CD4-positive, alpha-beta memory T cell (primary cell): ENCODE data around the gene CABS1. TPM values are rescaled to one million over a fixed set of nuclear protein-coding genes. Genes with fewer than 3 reads are reported as not detected.

ENCODE experiments used
- CTCF ChIA-PET: fragments of 350-600 bp; sonication (Branson Sonifier 250); formaldehyde crosslinking; loops from one replicate; lab custom pipeline; 2021; ENCODE audit warnings: inconsistent platforms; ENCODE audit not compliant: partially characterized antibody; lab: Charles Lee
- POLR2A ChIA-PET: fragments of 350-600 bp; sonication (Branson Sonifier 250); formaldehyde crosslinking; loops from one replicate; lab custom pipeline; 2021; ENCODE audit not compliant: partially characterized antibody; lab: Charles Lee
- DNase-seq, 5 donors: peaks; one replicate each; pipeline versions ENCODE4 v3.0.0 to v3.0.0-alpha.2; 2020 to 2022; ENCODE audit warnings: mixed read lengths in 1 of 5
- H3K27ac ChIP-seq: one replicate; pipeline ENCODE4 v1.7.0; 2013; ENCODE audit warnings: low read depth, low read length
- H3K27me3 ChIP-seq: 2 replicates; pipeline ENCODE4 v1.7.0; 2013; ENCODE audit warnings: mild to moderate bottlenecking, low read length, moderate library complexity; ENCODE audit not compliant: insufficient read depth
- H3K36me3 ChIP-seq: 2 replicates; pipeline ENCODE4 v1.7.0; 2013; ENCODE audit warnings: mild to moderate bottlenecking, low read length, moderate library complexity; ENCODE audit not compliant: insufficient read depth
- H3K4me1 ChIP-seq: 2 replicates; pipeline ENCODE4 v1.7.0; 2013; ENCODE audit warnings: mild to moderate bottlenecking, low read length, moderate library complexity; ENCODE audit not compliant: insufficient read depth
- H3K4me3 ChIP-seq, 2 donors: one replicate each; pipeline ENCODE4 v1.7.0; 2013; ENCODE audit warnings: low read length in 2 of 2, mild to moderate bottlenecking in 1 of 2
- H3K9me3 ChIP-seq, 2 donors: one replicate each; pipeline ENCODE4 v1.7.0; 2013; ENCODE audit warnings: low read length in 2 of 2, control low read depth in 1 of 2; ENCODE audit not compliant: control insufficient read depth in 1 of 2
- H3K27ac Mint-ChIP-seq, 7 donors: one replicate each; pipeline ENCODE4 v1.8.0; 2020 to 2021; ENCODE audit warnings: mixed read lengths in 7 of 7, mild to moderate bottlenecking in 6 of 7, inconsistent platforms in 3 of 7, moderate library complexity in 3 of 7
- H3K27me3 Mint-ChIP-seq, 2 donors: one replicate each; pipeline ENCODE4 v1.8.0; 2020 to 2021; ENCODE audit warnings: mixed read lengths in 2 of 2
- H3K36me3 Mint-ChIP-seq, 2 donors: one replicate each; pipeline ENCODE4 v1.8.0; 2020 to 2021; ENCODE audit warnings: mixed read lengths in 2 of 2, inconsistent platforms in 1 of 2, mild to moderate bottlenecking in 1 of 2
- H3K4me1 Mint-ChIP-seq, 4 donors: one replicate each; pipeline ENCODE4 v1.8.0; 2020 to 2021; ENCODE audit warnings: mixed read lengths in 4 of 4, mild to moderate bottlenecking in 1 of 4
- H3K4me3 Mint-ChIP-seq, 8 donors: one replicate each; pipeline ENCODE4 v1.8.0; 2020 to 2021; ENCODE audit warnings: mixed read lengths in 8 of 8, mild to moderate bottlenecking in 7 of 8, moderate library complexity in 6 of 8, inconsistent platforms in 3 of 8
- H3K9me3 Mint-ChIP-seq, 8 donors: one replicate each; pipeline ENCODE4 v1.8.0; 2020 to 2021; ENCODE audit warnings: mixed read lengths in 8 of 8, mild to moderate bottlenecking in 5 of 8, inconsistent platforms in 3 of 8, moderate library complexity in 1 of 8
- intact Hi-C: fragments of 100-400 bp; cut with micrococcal nuclease; formaldehyde crosslinking; loops from one replicate; pipeline ENCODE4 v1.15.1; 2023
- polyA plus RNA-seq, 2 donors: library from polyadenylated mRNA; unstranded; fragments of 300-500 nt; fragmentation: Illumina TruSeq; gene quantifications; one replicate each; pipeline ENCODE4 v1.2.3, GENCODE V29; 2021
- total RNA-seq, 2 experiments: library from RNA; stranded (reverse); gene quantifications; one replicate each; pipeline ENCODE4 v1.2.3, GENCODE V29; 2021

Gene CABS1
- total and polyA plus RNA-seq, 4 experiments from 2014 or later = not detected

- Mint-ChIP-seq H3K36me3 (no peaks in the 10 kb centered on the region), H3K27ac (no peak overlapping the region), H3K4me3 (no peak overlapping the region), H3K4me1 (no peaks in the 10 kb centered on the region), H3K27me3 (no peaks in the 10 kb centered on the region), H3K9me3 (peaks cover 0 to 9% (median 4%) of the 10 kb centered on the region in 8 donors)
- H3K27me3 ChIP-seq = no peaks in the 10 kb centered on the region
- POLR2A ChIA-PET = no interaction called here
- intact Hi-C loops = no loop called here
- no peaks in the 10 kb centered on the region for H3K4me1 ChIP-seq
- H3K27ac ChIP-seq = no peak overlapping the region
- no peaks in the 10 kb centered on the region for H3K9me3 ChIP-seq
- no peak for DNase-seq
- H3K4me3 ChIP-seq = no peak overlapping the region
- no peaks in the 10 kb centered on the region for H3K36me3 ChIP-seq
- CTCF ChIA-PET = no interaction called here
Measured at GRCh38 chr4:70305601-70306000, 29.2 kb upstream of the CABS1 start.

GRCh38 chr4:70306076-70306475 lies 28.7 kb upstream of the CABS1 start:
- no peaks in the 10 kb centered on the region for H3K36me3 Mint-ChIP-seq
- no peak for DNase-seq
- no peak overlapping the region for H3K4me3 Mint-ChIP-seq
- no peaks in the 10 kb centered on the region for H3K36me3 ChIP-seq
- H3K9me3 Mint-ChIP-seq = peaks cover 0 to 9% (median 4%) of the 10 kb centered on the region in 8 donors
- no peaks in the 10 kb centered on the region for H3K27me3 ChIP-seq
- no peaks in the 10 kb centered on the region for H3K9me3 ChIP-seq
- no peak overlapping the region for H3K27ac Mint-ChIP-seq
- H3K27me3 Mint-ChIP-seq = no peaks in the 10 kb centered on the region
- no peaks in the 10 kb centered on the region for H3K4me1 ChIP-seq
- no peak overlapping the region for H3K27ac ChIP-seq
- ChIA-PET POLR2A (no interaction called here), CTCF (no interaction called here)
- intact Hi-C loops = no loop called here
- H3K4me1 Mint-ChIP-seq = no peaks in the 10 kb centered on the region
- H3K4me3 ChIP-seq = no peak overlapping the region

- Mint-ChIP-seq H3K27ac (no peak overlapping the region), H3K36me3 (no peaks in the 10 kb centered on the region), H3K9me3 (peaks cover 0 to 5% (median 0%) of the 10 kb centered on the region in 8 donors), H3K4me3 (no peak overlapping the region), H3K27me3 (no peaks in the 10 kb centered on the region), H3K4me1 (no peaks in the 10 kb centered on the region)
- Histone ChIP-seq H3K27me3 (no peaks in the 10 kb centered on the region), H3K4me3 (no peak overlapping the region), H3K9me3 (no peaks in the 10 kb centered on the region), H3K27ac (no peak overlapping the region), H3K36me3 (no peaks in the 10 kb centered on the region), H3K4me1 (no peaks in the 10 kb centered on the region)
- DNase-seq = no peak
- intact Hi-C loops = no loop called here
- CTCF ChIA-PET = no interaction called here
- POLR2A ChIA-PET = no interaction called here
Measured at GRCh38 chr4:70313736-70314135, 21.0 kb upstream of the CABS1 start.

GRCh38 chr4:70315928-70316327 lies 18.9 kb upstream of the CABS1 start:
- Histone ChIP-seq H3K4me3 (no peak overlapping the region), H3K27ac (no peak overlapping the region), H3K9me3 (no peaks in the 10 kb centered on the region), H3K27me3 (no peaks in the 10 kb centered on the region), H3K36me3 (no peaks in the 10 kb centered on the region), H3K4me1 (no peaks in the 10 kb centered on the region)
- CTCF ChIA-PET = no interaction called here
- Mint-ChIP-seq H3K27ac (no peak overlapping the region), H3K4me3 (no peak overlapping the region), H3K4me1 (no peaks in the 10 kb centered on the region), H3K36me3 (no peaks in the 10 kb centered on the region), H3K9me3 (peaks cover 0 to 2% (median 0%) of the 10 kb centered on the region in 8 donors), H3K27me3 (no peaks in the 10 kb centered on the region)
- intact Hi-C loops = no loop called here
- POLR2A ChIA-PET = no interaction called here
- no peak for DNase-seq

- H3K36me3 ChIP-seq = no peaks in the 10 kb centered on the region
- ChIA-PET POLR2A (no interaction called here), CTCF (no interaction called here)
- Mint-ChIP-seq H3K36me3 (no peaks in the 10 kb centered on the region), H3K4me3 (no peak overlapping the region), H3K27ac (no peak overlapping the region), H3K27me3 (no peaks in the 10 kb centered on the region), H3K9me3 (peaks cover 0 to 4% (median 2%) of the 10 kb centered on the region in 8 donors), H3K4me1 (no peaks in the 10 kb centered on the region)
- no peaks in the 10 kb centered on the region for H3K27me3 ChIP-seq
- H3K27ac ChIP-seq = no peak overlapping the region
- intact Hi-C loops = no loop called here
- no peak overlapping the region for H3K4me3 ChIP-seq
- no peaks in the 10 kb centered on the region for H3K9me3 ChIP-seq
- no peaks in the 10 kb centered on the region for H3K4me1 ChIP-seq
- DNase-seq = no peak
Measured at GRCh38 chr4:70326052-70326451, 8.7 kb upstream of the CABS1 start.

GRCh38 chr4:70336043-70336442 lies 1.3 kb downstream of the CABS1 start:
- Mint-ChIP-seq H3K27me3 (no peaks in the 10 kb centered on the region), H3K27ac (no peak overlapping the region), H3K9me3 (peaks cover 0 to 2% (median 0%) of the 10 kb centered on the region in 8 donors), H3K4me3 (no peak overlapping the region), H3K4me1 (no peaks in the 10 kb centered on the region), H3K36me3 (no peaks in the 10 kb centered on the region)
- Histone ChIP-seq H3K4me1 (no peaks in the 10 kb centered on the region), H3K27ac (no peak overlapping the region), H3K27me3 (no peaks in the 10 kb centered on the region), H3K36me3 (no peaks in the 10 kb centered on the region), H3K4me3 (no peak overlapping the region), H3K9me3 (no peaks in the 10 kb centered on the region)
- DNase-seq = no peak
- ChIA-PET POLR2A (no interaction called here), CTCF (no interaction called here)
- intact Hi-C loops = no loop called here

- Mint-ChIP-seq H3K9me3 (peaks cover 0 to 5% (median 0%) of the 10 kb centered on the region in 8 donors), H3K4me3 (no peak overlapping the region), H3K27ac (no peak overlapping the region), H3K36me3 (no peaks in the 10 kb centered on the region), H3K4me1 (no peaks in the 10 kb centered on the region), H3K27me3 (no peaks in the 10 kb centered on the region)
- H3K36me3 ChIP-seq = no peaks in the 10 kb centered on the region
- no peaks in the 10 kb centered on the region for H3K27me3 ChIP-seq
- intact Hi-C loops = no loop called here
- ChIA-PET CTCF (no interaction called here), POLR2A (no interaction called here)
- no peak overlapping the region for H3K4me3 ChIP-seq
- H3K27ac ChIP-seq = no peak overlapping the region
- H3K9me3 ChIP-seq = no peaks in the 10 kb centered on the region
- no peaks in the 10 kb centered on the region for H3K4me1 ChIP-seq
- no peak for DNase-seq
Measured at GRCh38 chr4:70337886-70338420, 3.2 kb downstream of the CABS1 start.

- ChIA-PET CTCF (no interaction called here), POLR2A (no interaction called here)
- H3K4me1 ChIP-seq = no peaks in the 10 kb centered on the region
- Mint-ChIP-seq H3K4me1 (no peaks in the 10 kb centered on the region), H3K27ac (no peak overlapping the region), H3K27me3 (no peaks in the 10 kb centered on the region), H3K4me3 (no peak overlapping the region), H3K36me3 (no peaks in the 10 kb centered on the region), H3K9me3 (peaks cover 0 to 2% (median 0%) of the 10 kb centered on the region in 8 donors)
- no peak overlapping the region for H3K4me3 ChIP-seq
- no peaks in the 10 kb centered on the region for H3K9me3 ChIP-seq
- H3K27me3 ChIP-seq = no peaks in the 10 kb centered on the region
- DNase-seq = no peak
- no peak overlapping the region for H3K27ac ChIP-seq
- H3K36me3 ChIP-seq = no peaks in the 10 kb centered on the region
- intact Hi-C loops = no loop called here
Measured at GRCh38 chr4:70356185-70356584, 21.4 kb downstream of the CABS1 start.
